Measurements from ENCODE around the gene DTNBP1. TPM values are rescaled to one million over a fixed set of nuclear protein-coding genes. Genes with fewer than 3 reads are reported as not detected.

The DTNBP1 gene
- polyA plus RNA-seq, 1 experiment, result 19.1 TPM

- CTCF ChIA-PET, result no interaction called here
- TF ChIP-seq, protein P1, sequence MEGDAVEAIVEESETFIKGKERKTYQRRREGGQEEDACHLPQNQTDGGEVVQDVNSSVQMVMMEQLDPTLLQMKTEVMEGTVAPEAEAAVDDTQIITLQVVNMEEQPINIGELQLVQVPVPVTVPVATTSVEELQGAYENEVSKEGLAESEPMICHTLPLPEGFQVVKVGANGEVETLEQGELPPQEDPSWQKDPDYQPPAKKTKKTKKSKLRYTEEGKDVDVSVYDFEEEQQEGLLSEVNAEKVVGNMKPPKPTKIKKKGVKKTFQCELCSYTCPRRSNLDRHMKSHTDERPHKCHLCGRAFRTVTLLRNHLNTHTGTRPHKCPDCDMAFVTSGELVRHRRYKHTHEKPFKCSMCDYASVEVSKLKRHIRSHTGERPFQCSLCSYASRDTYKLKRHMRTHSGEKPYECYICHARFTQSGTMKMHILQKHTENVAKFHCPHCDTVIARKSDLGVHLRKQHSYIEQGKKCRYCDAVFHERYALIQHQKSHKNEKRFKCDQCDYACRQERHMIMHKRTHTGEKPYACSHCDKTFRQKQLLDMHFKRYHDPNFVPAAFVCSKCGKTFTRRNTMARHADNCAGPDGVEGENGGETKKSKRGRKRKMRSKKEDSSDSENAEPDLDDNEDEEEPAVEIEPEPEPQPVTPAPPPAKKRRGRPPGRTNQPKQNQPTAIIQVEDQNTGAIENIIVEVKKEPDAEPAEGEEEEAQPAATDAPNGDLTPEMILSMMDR (IDR thresholded peaks at IDR 0.05; ENCODE audit: insufficient read depth, low read depth, low read length), result no peak
- peaks cover 16% of the 10 kb centered on the region for H3K36me3 ChIP-seq (ENCODE audit: control insufficient read depth, insufficient read depth, low read length)
- POLR2A ChIA-PET, result no interaction called here
- H3K27me3 ChIP-seq (ENCODE audit: control insufficient read depth, insufficient read depth, low read length), result no peaks in the 10 kb centered on the region
- no peak overlapping the region for H3K4me3 ChIP-seq (ENCODE audit: low read depth, low read length)
- DNase-seq (ENCODE audit: low read depth), result no peak
These were observed 167.4 kb downstream of the DTNBP1 start for GRCh38 chr6:15495375-15495901.

DNA sequence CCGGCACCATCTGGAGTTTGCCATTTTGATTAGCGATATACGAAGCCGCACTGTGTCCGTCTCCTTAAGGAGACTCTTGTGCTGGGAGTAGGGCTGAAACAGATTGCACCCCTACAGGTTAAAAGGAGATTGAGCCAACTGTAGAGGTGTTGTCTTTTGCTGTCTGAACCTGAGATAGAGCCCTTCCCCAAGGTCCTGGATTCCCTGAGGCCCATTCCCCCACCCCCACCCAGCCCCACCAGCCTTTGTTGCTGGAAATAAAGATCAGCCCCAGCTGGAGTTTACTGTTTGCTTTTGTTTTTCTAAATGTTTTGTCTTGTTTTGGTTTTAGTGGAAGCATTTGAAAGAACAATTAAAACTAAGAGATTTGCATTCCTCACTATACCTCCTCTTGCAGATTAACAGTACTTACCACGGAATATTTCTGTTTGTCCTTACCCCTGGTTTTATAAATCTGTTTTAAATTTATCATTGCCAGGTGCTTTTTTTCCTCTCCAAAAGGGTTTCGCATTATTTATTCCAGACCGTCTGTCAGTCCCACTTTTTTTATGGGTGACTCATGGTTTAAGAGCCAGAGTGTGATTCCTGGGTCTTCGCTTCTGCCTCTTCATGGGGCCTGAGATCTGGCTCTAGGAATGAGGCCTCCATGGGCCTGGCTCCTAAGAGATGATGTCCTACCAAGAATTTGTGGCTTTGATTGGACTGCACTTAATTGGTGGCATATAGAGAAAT lies 169.2 kb downstream of the DTNBP1 start:
- Histone ChIP-seq H3K27me3 (ENCODE audit: control insufficient read depth, insufficient read depth, low read length) (no peaks in the 10 kb centered on the region), H3K4me3 (ENCODE audit: low read depth, low read length) (no peak overlapping the region), H3K36me3 (ENCODE audit: control insufficient read depth, insufficient read depth, low read length) (peaks cover 20% of the 10 kb centered on the region)
- ChIA-PET CTCF (interaction anchor here (1.3 kb wide), 1 partner anchor 30 kb away, joined by 3 read pairs; no protein-coding TSS in a partner anchor), POLR2A (no interaction called here)
- peak; percentile 41 for DNase-seq (ENCODE audit: low read depth)
- TF ChIP-seq, protein P1 (IDR thresholded peaks at IDR 0.05; ENCODE audit: insufficient read depth, low read depth, low read length), result no peak

DNA sequence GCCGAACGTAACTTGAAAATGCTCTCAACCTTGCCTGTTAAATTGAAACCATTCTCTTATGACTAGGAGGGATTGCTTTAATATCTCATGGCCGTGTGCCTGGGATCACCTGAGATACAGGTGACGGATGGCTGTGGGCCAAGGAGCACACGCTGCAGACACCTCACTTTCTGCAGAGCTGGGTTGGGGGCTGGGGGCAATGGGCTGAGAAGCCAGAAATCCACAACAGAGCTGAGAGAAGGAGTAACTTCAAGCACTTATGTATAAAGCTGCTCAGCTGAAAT lies 170.9 kb downstream of the DTNBP1 start:
- ChIA-PET POLR2A (no interaction called here), CTCF (interaction anchor here (0.9 to 1.7 kb wide), 5 partner anchors 11 to 245 kb away, joined by 3 to 6 read pairs (median 4); no protein-coding TSS in a partner anchor)
- no peak for DNase-seq (ENCODE audit: low read depth)
- H3K27me3 ChIP-seq (ENCODE audit: control insufficient read depth, insufficient read depth, low read length), result no peaks in the 10 kb centered on the region
- TF ChIP-seq, protein P1 (IDR thresholded peaks at IDR 0.05; ENCODE audit: insufficient read depth, low read depth, low read length), result no peak
- peaks cover 20% of the 10 kb centered on the region for H3K36me3 ChIP-seq (ENCODE audit: control insufficient read depth, insufficient read depth, low read length)
- no peak overlapping the region for H3K4me3 ChIP-seq (ENCODE audit: low read depth, low read length)

DNA sequence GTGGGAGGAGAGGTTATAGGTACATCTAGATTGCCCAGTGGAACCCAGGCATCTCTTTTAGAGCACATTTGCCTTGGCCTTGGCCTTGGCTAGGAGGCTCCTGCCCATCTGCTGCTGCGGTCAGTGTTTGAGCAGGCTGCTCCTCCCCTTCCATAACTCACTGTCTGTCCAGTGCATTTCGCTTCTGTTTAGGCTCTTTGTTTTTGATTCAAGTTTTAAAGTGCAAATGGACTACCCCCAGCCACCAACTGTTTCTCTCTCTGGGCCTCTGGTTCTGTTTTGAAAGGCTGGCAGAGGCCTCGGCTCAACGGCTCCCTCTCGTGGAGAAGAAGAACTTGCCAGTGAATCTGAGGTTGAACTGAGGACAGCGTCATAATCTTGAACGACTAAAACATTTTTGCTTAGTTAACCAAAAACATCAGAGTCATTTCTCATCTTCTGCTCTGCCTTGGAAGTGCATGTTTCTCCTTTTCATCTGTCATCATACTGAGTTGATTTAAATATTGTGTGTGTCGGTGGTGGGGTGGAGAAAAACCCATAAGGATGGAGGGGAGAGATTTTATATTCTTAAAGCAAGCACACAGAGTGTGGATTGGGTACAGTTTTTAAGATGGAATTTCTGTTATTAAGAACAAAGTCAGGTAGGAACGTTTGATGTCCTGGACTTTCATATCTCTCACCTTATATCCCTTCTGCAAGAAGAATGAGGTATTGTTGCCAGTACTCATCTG lies 171.4 kb downstream of the DTNBP1 start:
- no peak for DNase-seq (ENCODE audit: low read depth)
- POLR2A ChIA-PET, result no interaction called here
- Histone ChIP-seq H3K4me3 (ENCODE audit: low read depth, low read length) (no peak overlapping the region), H3K36me3 (ENCODE audit: control insufficient read depth, insufficient read depth, low read length) (peaks cover 15% of the 10 kb centered on the region), H3K27me3 (ENCODE audit: control insufficient read depth, insufficient read depth, low read length) (no peaks in the 10 kb centered on the region)
- CTCF ChIA-PET, result interaction anchor here (1.0 to 1.7 kb wide), 5 partner anchors 9 to 244 kb away, joined by 3 to 6 read pairs (median 4); no protein-coding TSS in a partner anchor
- TF ChIP-seq, protein P1 (IDR thresholded peaks at IDR 0.05; ENCODE audit: insufficient read depth, low read depth, low read length), result peak; percentile 99

Measured in BJ (cell line).